HG03520 (cell line): ENCODE measurements around the gene METTL26.

Experiments used
- ATAC-seq: cut with Tn5 transposase; IDR thresholded peaks from one replicate; pipeline ENCODE4 v1.9.1; 2021; ENCODE audit warnings: mild to moderate bottlenecking, moderate library complexity; ENCODE audit not compliant: unreplicated experiment

Gene METTL26

GRCh38 chr16:636206-637080 is at the start of gene METTL26:
METTL26 (minus strand) TSS chr16:636305; CDS start chr16:636290, 15 bp downstream.
- peak; percentile 58 for ATAC-seq

- ATAC-seq, result no peak
Measured at GRCh38 chr16:684961-685696, 49.0 kb upstream of the METTL26 start.

- peak; percentile 69 for ATAC-seq
Measured at GRCh38 chr16:684071-684794, 48.1 kb upstream of the METTL26 start, which contains the start of gene JMJD8. JMJD8 (minus strand) TSS chr16:684334; CDS start chr16:684319, 15 bp downstream.

GRCh38 chr16:683396-684070 is 47.4 kb upstream of the METTL26 start:
- no peak for ATAC-seq

- ATAC-seq, result no peak
Measured at GRCh38 chr16:682493-683395, 46.6 kb upstream of the METTL26 start.

- ATAC-seq, result no peak
Measured at GRCh38 chr16:681746-682427, 45.8 kb upstream of the METTL26 start.

GRCh38 chr16:680967-681745 is 45.1 kb upstream of the METTL26 start:
- no peak for ATAC-seq

- ATAC-seq, result no peak
Measured at GRCh38 chr16:680625-680945, 44.5 kb upstream of the METTL26 start.

- ATAC-seq, result peak; percentile 38
Measured at GRCh38 chr16:679814-680624, 43.9 kb upstream of the METTL26 start, which contains the start of gene STUB1. STUB1 (plus strand) TSS chr16:680410; CDS start chr16:680526, 116 bp downstream.

GRCh38 chr16:678858-679813 is 43.0 kb upstream of the METTL26 start:
- ATAC-seq, result no peak

- ATAC-seq, result no peak
Measured at GRCh38 chr16:678209-678857, 42.2 kb upstream of the METTL26 start.

- ATAC-seq, result no peak
Measured at GRCh38 chr16:677316-678190, 41.4 kb upstream of the METTL26 start.

- ATAC-seq, result no peak
Measured at GRCh38 chr16:676913-677312, 40.8 kb upstream of the METTL26 start.

GRCh38 chr16:676565-676902 is 40.4 kb upstream of the METTL26 start:
- no peak for ATAC-seq
